Pancreas (tissue), 10 donors: ENCODE data around the gene AKAP13. TPM values are rescaled to one million over a fixed set of nuclear protein-coding genes. Genes with fewer than 3 reads are reported as not detected.
A peak's percentile ranks its signal among the peaks of the same experiment; 100 is the strongest.
"Not testable (repeated sequence)": the region's sequence is repeated elsewhere in the genome, so short reads cannot be mapped to it uniquely, and the experiment has no call there.

Experiments used
- ATAC-seq, 4 donors: fragments of 200-7000 bp; cut with Tn5 transposase; one replicate each; pipeline versions ENCODE4 v1.8.0 to v1.9.1; 2020; ENCODE audit warnings: mild to moderate bottlenecking in 4 of 4, moderate library complexity in 4 of 4
- DNase-seq, 6 donors: peaks; one replicate each; pipeline ENCODE4 v3.0.0-alpha.2; 2020
- FAIRE-seq: peaks from 2 replicates; lab custom pipeline; 2012; peaks lifted over from hg19 to GRCh38; lab: Jason Lieb, UNC
- H3K27ac ChIP-seq, 4 donors: fragments of 200-600 bp; sonication (generic); 1 replicate in 3 of 4; 2 replicates in 1 of 4; pipeline versions ENCODE4 v1.5.0 to v1.8.0; 2020
- H3K27me3 ChIP-seq, 4 donors: fragments of 200-600 bp; one replicate each; pipeline ENCODE4 v1.8.0; 2021
- H3K36me3 ChIP-seq, 3 donors: fragments of 200-600 bp; sonication (generic) in 1 of 3; one replicate each; pipeline versions ENCODE4 v1.5.0 to v1.8.0; 2020 to 2021
- H3K4me1 ChIP-seq, 3 donors: fragments of 200-600 bp; one replicate each; pipeline ENCODE4 v1.8.0; 2021
- H3K4me3 ChIP-seq, 4 donors: fragments of 200-600 bp; sonication (generic) in 2 of 4; one replicate each; pipeline versions ENCODE4 v1.5.0 to v1.8.0; 2020 to 2021
- H3K9me3 ChIP-seq, 4 donors: fragments of 200-600 bp; one replicate each; pipeline ENCODE4 v1.8.0; 2021
- WGBS, 2 donors: extraction: QIAGEN DNeasy Blood & Tissue Kit; methylation state at CpG; one replicate each; pipeline ENCODE4 v1.1.7; 2013; 5-methylcytosine and 5-hydroxymethylcytosine counted together
- intact Hi-C, 3 donors: fragments of 100-400 bp; cut with DNase I; formaldehyde crosslinking; loops; one replicate each; pipeline versions ENCODE4 v1.11.1 to v1.14.2; 2022
- polyA plus RNA-seq, 2 donors: library from polyadenylated mRNA; stranded (reverse); fragments of 200-250 nt; gene quantifications; one replicate each; pipeline ENCODE4 v1.2.3, GENCODE V29; 2013
- total RNA-seq, 6 donors: library from RNA; stranded (reverse); fragmentation: NEBNext Ultra II Directional in 4 of 6; extraction: Animal tissue kit (Norgen Biotek cat#: 25700) in 4 of 6; gene quantifications; one replicate each; pipeline versions ENCODE4 v1.2.1 to v1.2.4, GENCODE V29; 2021 to 2023
- TF ChIP-seq, protein P1 (sequence below), 4 donors: fragments of 200-600 bp; sonication (generic) in 3 of 4; IDR thresholded peaks; one replicate each; pipeline versions ENCODE4 v1.5.0 to v1.8.0; 2021; ENCODE audit warnings: antibody characterized with exemption in 4 of 4
- donor health status: healthy with polysubstance abuse.
- donor health status: DM: no; HTN: no; CAD: no; lungs with moderate emphysema.
- donor health status: DM: no; HTN: no; CAD: no.
- donor health status: control.
- donor health status: control.
- donor health status: Bipolar disorder and iron deficiency.
- donor health status: DM: yes; HTN: yes; CAD: no.
- donor health status: DM: no; HTN: no; CAD: no.
- donor health status: DM: no; HTN: no; CAD: no.
- donor health status: DM: yes; HTN: yes; CAD: no.

The AKAP13 gene
- total and polyA plus RNA-seq, 8 donors = 64.9 to 139 (median 89.9) TPM

DNA sequence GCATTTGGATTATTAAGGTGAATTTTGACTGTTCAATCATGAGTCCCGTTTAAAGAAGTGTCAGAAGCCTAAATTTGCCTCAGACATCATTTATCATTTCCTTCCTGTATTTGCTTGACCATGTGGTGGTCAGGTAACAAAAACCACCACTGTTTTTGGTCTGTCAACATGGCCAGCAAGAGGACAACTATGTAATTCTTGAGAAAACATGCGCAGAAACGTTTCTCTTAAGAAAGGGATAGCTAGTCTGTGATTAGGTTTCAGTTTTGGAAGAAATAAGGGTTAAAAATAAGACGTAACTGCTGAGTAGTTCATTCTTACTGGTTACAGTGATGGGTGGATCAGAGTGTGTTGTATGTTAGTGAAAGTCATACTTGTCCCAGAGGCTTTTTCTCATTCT, 204.5 kb downstream of the AKAP13 start:
- no peak for FAIRE-seq
- H3K27me3 ChIP-seq = no peaks in the 10 kb centered on the region
- no peak for ATAC-seq
- 21 to 22% methylated on average over 4 of the region's 4 CpGs for WGBS, 2 donors
- no peak for DNase-seq
- H3K36me3 ChIP-seq = peaks cover 0 to 9% (median 5%) of the 10 kb centered on the region in 3 donors
- H3K4me3 ChIP-seq = peak overlapping the region in 2 of 4 donors; percentile 47 to 57
- TF ChIP-seq, protein P1, sequence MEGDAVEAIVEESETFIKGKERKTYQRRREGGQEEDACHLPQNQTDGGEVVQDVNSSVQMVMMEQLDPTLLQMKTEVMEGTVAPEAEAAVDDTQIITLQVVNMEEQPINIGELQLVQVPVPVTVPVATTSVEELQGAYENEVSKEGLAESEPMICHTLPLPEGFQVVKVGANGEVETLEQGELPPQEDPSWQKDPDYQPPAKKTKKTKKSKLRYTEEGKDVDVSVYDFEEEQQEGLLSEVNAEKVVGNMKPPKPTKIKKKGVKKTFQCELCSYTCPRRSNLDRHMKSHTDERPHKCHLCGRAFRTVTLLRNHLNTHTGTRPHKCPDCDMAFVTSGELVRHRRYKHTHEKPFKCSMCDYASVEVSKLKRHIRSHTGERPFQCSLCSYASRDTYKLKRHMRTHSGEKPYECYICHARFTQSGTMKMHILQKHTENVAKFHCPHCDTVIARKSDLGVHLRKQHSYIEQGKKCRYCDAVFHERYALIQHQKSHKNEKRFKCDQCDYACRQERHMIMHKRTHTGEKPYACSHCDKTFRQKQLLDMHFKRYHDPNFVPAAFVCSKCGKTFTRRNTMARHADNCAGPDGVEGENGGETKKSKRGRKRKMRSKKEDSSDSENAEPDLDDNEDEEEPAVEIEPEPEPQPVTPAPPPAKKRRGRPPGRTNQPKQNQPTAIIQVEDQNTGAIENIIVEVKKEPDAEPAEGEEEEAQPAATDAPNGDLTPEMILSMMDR (IDR thresholded peaks at IDR 0.05) = no peak
- intact Hi-C loops = no loop called here
- H3K4me1 ChIP-seq = peaks cover 12 to 63% (median 38%) of the 10 kb centered on the region in 3 donors
- H3K9me3 ChIP-seq = no peaks in the 10 kb centered on the region
- peak overlapping the region in 1 of 4 donors; percentile 90 for H3K27ac ChIP-seq

DNA sequence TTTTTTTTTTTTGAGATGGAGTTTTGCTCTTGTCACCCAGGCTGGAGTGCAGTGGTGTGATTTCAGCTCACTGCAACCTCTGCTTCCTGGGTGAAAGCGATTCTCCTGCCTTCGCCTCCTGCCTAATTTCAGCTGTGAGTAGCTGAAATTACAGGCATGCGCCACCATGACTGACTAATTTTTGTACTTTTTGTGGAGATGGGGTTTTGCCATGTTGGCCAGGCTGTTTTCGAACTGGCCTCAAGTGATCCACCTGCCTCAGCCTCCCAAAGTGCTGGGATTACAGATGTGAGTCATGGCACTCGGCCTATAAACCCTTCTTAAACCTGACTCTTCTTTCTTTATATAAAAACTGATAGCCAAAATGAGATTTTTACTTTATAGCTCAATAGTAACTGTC, 205.8 kb downstream of the AKAP13 start:
- H3K27ac ChIP-seq, H3K9me3 ChIP-seq, ATAC-seq, intact Hi-C loops, FAIRE-seq, DNase-seq, H3K27me3 ChIP-seq, H3K36me3 ChIP-seq: not testable (repeated sequence)
- Histone ChIP-seq H3K4me1 (peaks cover 12 to 64% (median 47%) of the 10 kb centered on the region in 3 donors), H3K4me3 (peak overlapping the region in 1 of 4 donors; percentile 47)
- WGBS, 2 donors = 84 to 94% methylated on average over 5 of the region's 5 CpGs

DNA sequence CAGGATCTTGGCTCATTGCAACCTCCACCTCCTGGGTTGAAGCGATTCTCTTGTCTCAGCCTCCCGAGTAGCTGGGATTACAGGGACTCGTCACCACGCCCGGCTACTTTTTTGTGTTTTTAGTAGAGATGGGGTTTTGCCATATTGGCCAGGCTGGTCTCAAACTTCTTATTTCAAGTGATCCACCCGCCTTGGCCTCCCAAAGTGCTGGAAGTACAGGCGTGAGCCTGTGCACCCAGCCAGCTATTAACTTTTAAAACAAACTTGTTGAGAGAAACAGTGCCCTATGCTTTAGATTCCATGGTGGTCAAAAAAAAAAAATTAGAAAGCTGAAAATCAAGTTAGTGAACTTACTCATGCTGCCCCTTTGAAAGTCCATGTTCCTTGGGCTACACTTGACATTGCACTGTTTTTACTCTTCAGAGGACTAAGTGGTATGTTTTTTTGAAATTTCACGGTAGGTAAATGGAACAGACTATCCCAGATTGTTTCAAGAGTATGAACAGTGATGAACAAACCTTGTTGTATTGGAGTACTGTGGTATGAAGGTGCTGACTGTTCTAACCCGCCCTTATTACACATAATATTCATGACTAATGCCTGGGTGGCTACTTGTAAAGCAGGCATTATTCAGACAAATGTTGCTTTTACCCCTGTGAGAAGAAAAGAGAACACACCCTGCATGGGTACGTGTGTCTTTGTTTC, 207.5 kb downstream of the AKAP13 start:
- no peak for DNase-seq
- H3K4me1 ChIP-seq = peaks cover 18 to 76% (median 62%) of the 10 kb centered on the region in 3 donors

DNA sequence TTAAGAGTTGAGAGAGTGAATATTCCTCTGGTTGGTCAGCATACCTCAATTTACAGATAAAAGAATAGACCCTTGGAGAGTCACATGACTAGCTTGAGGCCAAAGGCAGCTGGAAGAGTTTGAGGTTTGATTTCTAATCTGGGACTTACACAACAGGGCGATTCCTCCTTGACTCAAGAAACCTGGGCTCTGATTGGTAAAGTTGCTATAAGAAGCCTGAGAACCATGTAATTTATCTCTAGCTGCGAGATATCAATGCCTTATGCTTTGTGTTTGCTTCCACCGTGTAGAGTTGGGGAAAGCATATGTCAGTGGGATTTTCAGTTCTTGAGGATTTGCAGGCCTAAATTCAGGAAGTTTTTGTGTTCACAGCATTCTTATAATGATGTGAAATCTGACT, 208.3 kb downstream of the AKAP13 start:
- Histone ChIP-seq H3K27me3 (no peaks in the 10 kb centered on the region), H3K4me3 (peak overlapping the region in 2 of 4 donors; percentile 0 to 10), H3K27ac (peak overlapping the region in 2 of 4 donors; percentile 52 to 69), H3K36me3 (peaks cover 0 to 9% (median 5%) of the 10 kb centered on the region in 3 donors), H3K9me3 (no peaks in the 10 kb centered on the region), H3K4me1 (peaks cover 19 to 76% (median 62%) of the 10 kb centered on the region in 3 donors)
- DNase-seq = no peak
- TF ChIP-seq, protein P1 (IDR thresholded peaks at IDR 0.05) = no peak
- ATAC-seq = peak in 2 of 4 donors; percentile 1 to 4
- FAIRE-seq = no peak
- intact Hi-C loops = no loop called here
- 30 to 37% methylated on average over 3 of the region's 3 CpGs for whole genome bisulfite sequencing, 2 donors

More for the DNA sequence above, 207.5 kb downstream of the AKAP13 start:
- ATAC-seq (peak in 1 of 4 donors; percentile 14), FAIRE-seq (no peak)
- H3K27ac ChIP-seq = peak overlapping the region in 2 of 4 donors; percentile 52 to 69
- H3K36me3 ChIP-seq = peaks cover 0 to 9% (median 5%) of the 10 kb centered on the region in 3 donors
- H3K9me3 ChIP-seq = no peaks in the 10 kb centered on the region
- H3K27me3 ChIP-seq = no peaks in the 10 kb centered on the region
- intact Hi-C loops = no loop called here
- TF ChIP-seq, protein P1 (IDR thresholded peaks at IDR 0.05) = no peak
- H3K4me3 ChIP-seq = peak overlapping the region in 1 of 4 donors; percentile 10
- 86 to 93% methylated on average over 10 of the region's 10 CpGs for WGBS, 2 donors

DNA sequence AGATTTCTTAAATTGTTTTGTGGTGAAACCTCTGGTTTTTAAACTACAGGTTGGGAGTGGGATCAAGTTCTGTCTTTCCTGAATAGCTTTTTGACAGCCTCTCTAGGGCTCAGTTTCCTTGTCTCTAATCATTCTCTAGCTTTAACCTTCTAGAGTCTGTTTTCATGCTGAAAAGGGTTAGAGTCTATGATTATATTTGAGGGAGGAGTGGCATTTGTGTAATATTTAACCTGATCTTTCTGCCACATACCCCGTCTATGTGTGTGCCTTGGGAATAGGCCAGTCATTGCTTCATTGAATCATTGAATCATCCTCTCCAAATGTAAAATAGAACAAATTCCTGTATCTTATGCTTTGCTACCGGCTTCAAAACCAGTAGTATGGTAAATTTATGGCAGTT, 209.4 kb downstream of the AKAP13 start:
- H3K4me1 ChIP-seq = peaks cover 22 to 76% (median 72%) of the 10 kb centered on the region in 3 donors
- peak overlapping the region in 1 of 4 donors; percentile 10 for H3K4me3 ChIP-seq
- no peaks in the 10 kb centered on the region for H3K27me3 ChIP-seq
- H3K27ac ChIP-seq = peak overlapping the region in 2 of 4 donors; percentile 52 to 69
- 9 to 11% methylated on average over 2 of the region's 2 CpGs for WGBS, 2 donors
- H3K9me3 ChIP-seq = no peaks in the 10 kb centered on the region
- H3K36me3 ChIP-seq = peaks cover 0 to 9% (median 5%) of the 10 kb centered on the region in 3 donors
- intact Hi-C loops = no loop called here
- TF ChIP-seq, protein P1 (IDR thresholded peaks at IDR 0.05) = no peak
- DNase-seq (no peak), FAIRE-seq (no peak), ATAC-seq (peak; percentile 76 to 87 (median 84))
